Fibroblast of mammary gland (primary cell): ENCODE data around the gene NPIPB12.
"Not testable (repeated sequence)": the region's sequence is repeated elsewhere in the genome, so short reads cannot be mapped to it uniquely, and the experiment has no call there.

Experiments
- DNase-seq: peaks from one replicate; pipeline ENCODE4 v3.0.0-alpha.2; 2010; ENCODE audit warnings: low read depth
- H3K4me3 ChIP-seq: 2 replicates; pipeline ENCODE4 v1.5.1; 2011; ENCODE audit warnings: low read depth, mild to moderate bottlenecking, low read length, moderate library complexity; ENCODE audit not compliant: control insufficient read depth

NPIPB12 gene

DNA sequence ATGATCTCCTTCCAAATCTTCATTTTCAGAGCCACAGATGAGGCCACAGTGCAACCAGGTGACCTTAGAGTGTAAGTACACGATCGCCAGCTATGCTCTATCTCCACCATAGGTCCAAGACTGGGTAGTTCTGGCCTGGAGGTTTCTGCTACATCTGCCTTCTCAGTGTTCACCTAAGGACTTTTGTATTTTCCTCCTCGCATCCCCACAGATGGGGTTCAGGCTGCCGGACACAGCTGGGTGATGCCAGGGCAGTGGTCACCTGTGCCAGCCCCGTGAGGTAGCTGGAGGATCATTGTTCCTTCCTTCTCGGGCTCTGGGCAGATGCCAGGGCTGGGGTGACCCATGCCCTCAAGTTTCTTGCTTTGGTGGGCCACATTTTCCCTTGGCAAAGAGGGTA, at the start of gene NPIPB12:
Gene NPIPB12, minus strand, starts transcription at position 101 of the 400 bp plus-strand sequence.
- not testable (repeated sequence) for DNase-seq, H3K4me3 ChIP-seq

DNA sequence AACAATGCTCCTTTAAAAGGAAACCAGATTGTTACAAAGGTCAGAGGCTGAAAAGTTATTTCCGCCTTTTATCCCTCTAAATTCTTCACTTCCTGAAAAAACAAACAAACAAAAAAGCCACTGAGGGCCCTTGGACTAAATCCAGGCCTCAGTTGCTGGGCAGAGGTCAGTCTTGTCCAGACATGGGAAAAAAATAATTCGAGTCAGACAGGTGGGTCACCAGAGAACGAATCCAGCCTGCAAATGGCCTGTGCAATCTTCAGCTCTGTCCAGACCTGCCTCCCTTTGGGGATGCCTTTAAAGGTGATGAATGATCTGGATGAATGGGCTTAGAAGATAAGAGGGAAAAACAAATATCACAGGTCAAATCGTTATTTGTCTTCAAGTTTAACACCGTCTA, 15.3 kb upstream of the NPIPB12 start:
- not testable (repeated sequence) for H3K4me3 ChIP-seq, DNase-seq

DNA sequence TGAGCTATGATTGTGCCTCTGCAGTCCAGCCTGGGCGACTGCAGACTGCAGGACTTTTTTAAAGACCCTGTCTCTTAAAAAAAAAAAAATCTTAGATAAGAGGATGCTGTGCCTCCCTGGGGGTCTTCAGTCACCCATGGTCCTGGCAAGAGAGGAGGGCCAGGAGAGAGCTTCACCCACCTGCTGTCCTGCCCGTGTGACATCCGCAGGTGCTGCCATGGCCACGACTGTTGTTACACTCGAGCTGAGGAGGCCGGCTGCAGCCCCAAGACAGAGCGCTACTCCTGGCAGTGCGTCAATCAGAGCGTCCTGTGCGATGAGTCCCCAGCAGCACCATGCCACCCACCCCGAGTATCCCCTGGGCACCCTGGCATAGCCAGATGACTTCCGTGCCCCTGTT, 23.9 kb downstream of the NPIPB12 start:
- not testable (repeated sequence) for H3K4me3 ChIP-seq, DNase-seq

DNA sequence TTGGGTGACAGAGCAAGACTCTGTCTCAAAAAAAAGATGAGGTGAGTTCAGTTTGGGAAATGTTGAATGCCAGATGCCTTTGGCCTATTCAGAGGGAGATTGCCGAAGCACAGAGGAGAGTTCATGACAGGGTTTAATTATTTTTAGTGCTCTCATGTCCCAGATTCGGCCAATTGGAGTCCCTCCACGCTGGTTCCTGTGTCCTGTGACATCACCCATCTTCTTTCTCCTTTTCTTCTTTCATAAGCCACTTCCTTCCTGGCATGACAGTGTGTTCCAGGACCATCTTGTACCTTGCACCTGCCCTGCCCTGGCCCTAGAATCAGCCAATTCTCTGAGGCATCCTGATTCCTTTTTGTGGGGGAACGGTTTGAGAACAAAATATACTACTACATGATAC, 34.1 kb downstream of the NPIPB12 start:
- not testable (repeated sequence) for H3K4me3 ChIP-seq, DNase-seq

DNA sequence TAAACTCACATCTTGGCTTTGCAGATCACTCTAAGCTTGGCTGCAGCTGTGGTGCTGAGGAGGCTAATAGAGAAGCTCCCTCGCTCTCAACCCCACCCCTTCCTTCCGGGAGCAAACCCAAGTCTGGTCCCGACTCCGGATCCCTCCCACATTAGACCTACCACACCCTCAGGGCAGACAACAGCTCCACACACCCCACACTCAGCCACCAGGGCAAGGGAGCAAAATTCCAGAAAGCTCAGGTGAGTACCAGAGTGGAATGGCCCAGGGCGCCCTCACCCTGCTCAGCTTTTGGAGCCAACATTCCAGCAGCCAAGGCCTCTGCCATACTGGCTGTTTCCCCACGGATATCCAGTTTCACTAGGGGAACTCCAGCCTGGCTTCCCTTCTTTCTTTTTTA, 36.5 kb downstream of the NPIPB12 start:
- DNase-seq, H3K4me3 ChIP-seq: not testable (repeated sequence)

DNA sequence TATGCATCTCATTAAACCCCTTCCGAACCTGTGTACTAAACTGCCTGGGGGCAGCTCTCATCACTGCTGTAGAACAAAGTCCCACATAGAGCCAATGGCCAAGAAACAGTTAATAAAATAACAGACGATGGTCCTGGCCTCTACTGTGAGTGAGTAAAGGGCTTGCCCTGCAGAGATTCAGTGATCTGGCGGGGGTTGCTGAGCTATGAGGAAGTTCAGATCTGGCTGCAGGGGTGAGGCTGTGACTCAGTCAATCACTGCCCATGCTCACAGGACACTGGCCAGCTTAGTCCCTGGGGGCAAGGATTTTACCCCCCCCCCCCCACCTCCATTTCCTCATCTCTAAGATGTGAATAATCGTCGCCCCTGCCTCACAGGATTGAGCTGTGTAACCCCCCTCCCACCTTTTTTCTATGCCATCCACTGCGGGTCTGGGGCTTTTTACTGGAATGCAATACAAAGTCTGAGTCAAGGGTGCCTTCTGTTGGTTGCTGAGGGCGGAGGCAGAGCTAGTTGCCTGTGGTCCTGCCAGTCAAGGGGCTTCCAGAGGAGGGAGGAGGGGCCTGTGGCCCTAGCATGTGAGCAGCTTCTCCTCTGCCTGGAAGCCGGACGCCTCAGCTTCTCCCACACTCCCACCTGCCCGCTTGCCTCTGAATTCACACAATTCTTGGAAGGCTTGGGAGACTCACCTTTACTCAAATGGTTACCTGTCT, 38.4 kb downstream of the NPIPB12 start:
- DNase-seq, H3K4me3 ChIP-seq: not testable (repeated sequence)

DNA sequence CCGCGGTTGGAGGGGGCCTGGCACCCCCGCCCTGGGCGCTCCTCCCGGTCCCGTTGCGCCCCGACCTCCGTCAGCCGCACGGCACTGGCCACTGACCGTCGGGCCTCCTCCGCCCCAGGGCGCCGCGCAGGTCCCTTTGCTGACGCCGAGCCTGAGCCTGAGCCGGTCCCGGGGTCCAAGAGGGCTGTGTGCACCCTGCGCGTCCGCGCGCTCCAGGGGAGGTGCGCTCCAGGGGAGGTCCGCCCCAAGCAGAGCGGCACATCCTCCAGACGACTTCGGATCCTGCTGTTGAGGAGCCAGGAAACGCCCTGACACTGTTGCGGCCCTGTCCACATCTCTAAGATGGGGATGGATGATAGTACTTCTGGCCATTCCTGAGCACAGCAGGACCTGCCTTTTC, 39.3 kb downstream of the NPIPB12 start:
- not testable (repeated sequence) for DNase-seq

DNA sequence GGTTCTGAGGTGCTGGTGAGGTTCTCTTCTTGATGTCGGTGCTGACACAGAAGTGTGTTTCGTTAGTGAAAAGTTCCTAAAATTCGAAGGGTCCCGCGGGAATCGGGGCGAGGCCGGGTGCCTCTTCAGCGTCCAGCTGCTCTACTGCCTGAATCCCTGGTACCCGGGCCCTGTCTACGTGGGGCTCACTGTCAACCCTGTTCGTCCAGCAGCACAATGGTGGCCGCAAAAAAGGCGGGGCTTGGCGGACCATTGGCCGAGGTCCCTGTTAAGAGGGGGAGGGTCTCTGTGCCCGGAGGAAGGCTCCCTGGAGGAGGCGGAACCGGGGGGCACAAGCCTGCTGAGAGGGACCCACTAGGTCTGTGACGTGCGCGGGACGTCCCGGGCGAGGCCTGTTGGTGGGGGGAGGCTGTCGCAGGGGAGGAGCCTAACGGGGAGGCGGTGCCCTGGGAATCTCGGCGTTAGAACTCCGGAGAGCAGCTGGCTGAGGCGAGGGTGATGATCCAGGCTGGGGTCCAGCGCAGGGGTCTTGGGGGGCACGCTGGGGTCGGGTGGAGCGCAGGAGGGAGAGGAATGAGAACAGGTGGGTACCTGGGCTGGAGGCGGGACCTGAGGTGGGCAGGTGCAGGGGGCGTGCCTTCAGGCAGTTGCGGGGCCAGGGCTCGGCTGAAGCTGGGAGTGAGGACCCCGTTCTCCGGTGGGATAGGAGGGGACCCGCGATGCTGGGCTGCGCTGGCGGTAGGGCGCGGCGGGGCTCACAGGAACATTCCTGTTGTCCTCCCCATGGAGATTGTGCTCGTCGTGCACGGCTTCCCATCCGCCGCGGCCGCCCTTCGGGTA, 40.0 kb downstream of the NPIPB12 start:
- DNase-seq, H3K4me3 ChIP-seq: not testable (repeated sequence)

More for the DNA sequence above, 39.3 kb downstream of the NPIPB12 start:
- H3K4me3 ChIP-seq, result not testable (repeated sequence)

DNA sequence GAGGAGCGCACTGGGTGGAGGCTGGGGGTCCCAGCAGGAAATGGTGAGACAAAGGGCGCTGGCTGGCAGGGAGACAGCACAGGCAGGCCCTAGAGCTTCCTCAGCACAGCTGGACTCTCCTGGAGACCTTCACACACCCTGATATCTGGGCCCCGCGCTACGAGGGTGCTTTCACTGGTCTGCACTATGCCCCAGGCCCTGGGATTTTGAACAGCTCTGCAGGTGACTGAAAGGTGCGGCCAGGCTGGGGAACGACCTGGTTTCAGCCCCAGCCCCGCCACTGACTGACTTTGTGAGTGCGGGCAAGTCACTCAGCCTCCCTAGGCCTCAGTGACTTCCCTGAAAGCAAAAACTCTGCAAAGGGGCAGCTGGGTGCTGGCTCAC, 45.6 kb downstream of the NPIPB12 start:
- not testable (repeated sequence) for H3K4me3 ChIP-seq, DNase-seq

DNA sequence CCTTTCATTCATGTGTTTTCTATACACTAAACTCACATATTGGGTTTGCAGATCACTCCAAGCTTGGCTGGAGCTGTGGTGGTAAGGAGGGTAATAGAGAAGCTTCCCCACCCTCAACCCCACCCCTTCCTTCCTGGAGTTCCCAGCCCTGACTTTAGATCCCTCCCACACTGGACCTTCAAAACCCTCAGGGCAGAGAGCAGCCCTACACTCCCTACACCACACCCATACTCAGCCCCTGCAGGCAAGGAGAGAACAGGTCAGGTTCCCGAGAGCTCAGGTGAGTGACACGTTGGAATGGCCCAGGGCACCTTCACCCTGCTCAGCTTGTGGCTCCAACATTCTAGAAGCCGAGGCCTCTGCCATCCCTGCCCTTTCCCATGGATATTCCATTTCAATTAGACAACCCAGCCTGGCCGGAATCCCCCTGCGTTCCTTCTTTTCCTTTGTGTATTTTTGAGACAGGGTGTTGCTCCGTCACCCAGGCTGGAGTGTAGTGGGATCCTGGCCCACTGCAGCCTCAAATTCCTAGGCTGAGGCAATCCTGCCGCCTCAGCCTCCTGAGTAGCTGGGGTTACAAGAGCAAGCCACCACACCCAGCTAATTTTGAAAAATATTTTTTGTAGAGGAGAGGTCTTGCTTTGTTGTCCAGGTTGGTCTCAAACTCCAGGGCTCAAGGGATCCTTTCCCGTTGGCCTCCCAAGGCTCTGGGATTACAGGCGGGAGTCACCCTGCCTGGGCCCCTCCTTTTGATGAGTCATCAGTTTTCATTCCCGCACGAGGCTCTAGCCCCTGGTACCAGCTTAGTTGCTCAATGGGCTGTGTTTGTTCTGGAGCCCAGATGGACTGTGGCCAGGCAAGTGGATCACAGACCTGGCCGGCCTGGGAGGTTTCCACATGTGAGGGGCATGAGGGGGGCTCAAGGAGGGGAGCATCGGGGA, 46.2 kb downstream of the NPIPB12 start, which contains the start of gene SULT1A4:
Gene SULT1A4, plus strand, starts transcription at position 208 of the 941 bp plus-strand sequence. CDS start 1,473 bp downstream, outside the sequence.
- not testable (repeated sequence) for DNase-seq

DNA sequence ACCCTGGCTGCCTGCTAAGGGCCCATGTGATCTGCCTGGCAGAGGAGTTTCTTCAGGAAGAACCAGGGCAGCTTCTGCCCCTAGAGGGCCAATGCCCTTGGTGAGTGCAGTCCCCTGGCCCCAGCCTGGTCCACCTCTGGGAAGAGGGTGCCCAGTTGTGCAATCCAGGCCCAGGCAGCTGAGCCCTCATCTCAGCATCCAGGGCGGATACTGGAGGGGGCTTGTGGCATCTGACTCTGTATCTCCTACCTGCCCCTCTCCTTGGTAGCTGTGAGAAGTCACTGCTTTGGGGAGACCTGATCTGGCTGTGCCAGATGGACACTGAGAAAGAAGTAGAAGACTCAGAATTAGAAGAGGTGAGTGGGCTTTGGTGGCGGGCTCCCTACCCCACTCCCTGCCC, 48.5 kb downstream of the NPIPB12 start:
- not testable (repeated sequence) for DNase-seq, H3K4me3 ChIP-seq

More for the DNA sequence above, 46.2 kb downstream of the NPIPB12 start, which contains the start of gene SULT1A4:
- not testable (repeated sequence) for H3K4me3 ChIP-seq

DNA sequence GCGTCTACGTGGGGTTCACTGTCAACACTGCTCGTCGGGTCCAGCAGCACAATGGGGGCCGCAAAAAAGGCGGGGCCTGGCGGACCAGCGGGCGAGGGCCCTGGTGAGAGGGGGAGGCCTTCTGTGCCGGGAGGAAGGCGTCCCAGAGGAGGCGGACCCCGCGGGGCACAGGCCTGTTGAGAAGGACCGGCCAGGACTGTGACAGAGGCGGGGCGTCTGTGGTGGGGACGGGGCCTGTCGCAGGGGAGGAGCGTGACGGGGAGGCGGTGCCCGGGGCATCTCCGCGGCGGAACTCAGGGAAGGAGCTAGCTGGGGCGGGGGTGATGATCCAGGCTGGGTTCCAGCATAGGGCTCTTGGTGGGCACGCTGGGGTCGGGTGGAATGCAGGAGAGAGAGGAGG, 51.4 kb downstream of the NPIPB12 start:
- not testable (repeated sequence) for DNase-seq, H3K4me3 ChIP-seq

DNA sequence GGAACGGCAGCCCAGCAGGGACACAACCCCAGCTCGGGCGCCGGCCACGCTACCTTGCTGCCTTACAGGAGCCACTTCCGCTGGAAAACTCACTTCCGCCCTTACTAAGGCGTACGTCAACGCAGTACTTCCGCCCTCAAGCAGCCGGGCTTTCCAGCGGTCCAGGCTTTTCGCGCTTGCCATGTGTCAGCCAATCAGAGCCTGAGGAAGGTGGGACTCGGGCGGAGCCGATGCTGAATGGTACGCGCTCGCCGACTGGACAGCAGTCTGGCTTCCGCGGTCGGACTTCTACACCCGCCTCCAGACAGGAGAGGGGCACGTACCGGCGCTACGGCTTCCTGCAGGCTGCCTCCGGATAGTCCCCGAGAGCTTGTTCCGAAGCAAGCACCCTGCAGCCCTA, 51.9 kb downstream of the NPIPB12 start, which contains the start of the genes BOLA2 and SLX1B:
Gene BOLA2, minus strand, starts transcription at position 83 of the 400 bp plus-strand sequence. CDS start 98 bp downstream, outside the sequence.
Gene SLX1B, plus strand, starts transcription at position 265 of the 400 bp plus-strand sequence.
- DNase-seq, H3K4me3 ChIP-seq: not testable (repeated sequence)

DNA sequence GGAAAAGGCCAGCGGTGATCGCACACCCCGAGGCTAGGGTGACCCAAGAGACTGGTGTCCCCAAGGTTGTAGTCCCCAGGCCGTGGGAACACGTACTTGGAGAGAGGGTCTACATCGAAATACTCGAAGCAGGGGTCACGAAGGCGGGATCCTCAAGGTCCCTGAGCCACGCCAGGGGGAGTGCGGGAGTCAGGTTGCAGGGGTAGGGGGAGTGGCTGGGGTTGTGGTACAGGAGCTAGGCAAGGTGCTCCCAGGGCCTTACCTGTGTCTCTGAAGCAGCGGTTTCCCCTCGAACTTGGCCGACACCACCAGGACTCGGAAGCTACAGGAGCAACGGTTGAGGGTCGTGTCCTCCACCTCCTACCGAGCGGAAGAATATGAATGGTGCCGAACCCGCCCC, 52.5 kb downstream of the NPIPB12 start:
- not testable (repeated sequence) for H3K4me3 ChIP-seq, DNase-seq
